Type B pancreatic cell (in vitro differentiated cells): Measurements from ENCODE around the gene MACIR. TPM values are rescaled to one million over a fixed set of nuclear protein-coding genes. Genes with fewer than 3 reads are reported as not detected.

Source experiments
- DNase-seq: peaks from one replicate; pipeline ENCODE4 v3.0.0; 2021; ENCODE audit warnings: mixed read lengths; ENCODE audit not compliant: unreplicated experiment; ENCODE audit errors: extremely low spot score
- H3K27ac Mint-ChIP-seq: 2 replicates; pipeline ENCODE4 v1.8.0; 2021; ENCODE audit warnings: mild to moderate bottlenecking, mixed read lengths
- H3K27me3 Mint-ChIP-seq: 2 replicates; pipeline ENCODE4 v1.8.0; 2021; ENCODE audit warnings: mixed read lengths
- H3K36me3 Mint-ChIP-seq: 2 replicates; pipeline ENCODE4 v1.8.0; 2021; ENCODE audit warnings: mixed read lengths
- H3K4me1 Mint-ChIP-seq: one replicate; pipeline ENCODE4 v1.8.0; 2021; ENCODE audit warnings: mixed read lengths; ENCODE audit not compliant: unreplicated experiment
- H3K4me3 Mint-ChIP-seq: 2 replicates; pipeline ENCODE4 v1.8.0; 2021; ENCODE audit warnings: mild to moderate bottlenecking, mixed read lengths
- H3K9me3 Mint-ChIP-seq: 2 replicates; pipeline ENCODE4 v1.8.0; 2021; ENCODE audit warnings: mixed read lengths
- CTCF ChIP-seq: fragments of 200-600 bp; sonication (generic); conservative IDR thresholded peaks from 2 replicates; pipeline ENCODE4 v1.5.0; 2021; ENCODE audit warnings: antibody characterized with exemption, mild to moderate bottlenecking
- total RNA-seq: library from RNA; stranded (reverse); gene quantifications from 2 replicates; pipeline ENCODE4 v1.2.1, GENCODE V29; 2021; ENCODE audit warnings: low replicate concordance

The MACIR gene
- total RNA-seq, 1 donor from 2014 or later = 19.3 TPM

GRCh38 chr5:103291606-103292005, 33.0 kb downstream of the MACIR start:
- TF ChIP-seq CTCF = no peak
- Mint-ChIP-seq H3K9me3 (no peaks in the 10 kb centered on the region), H3K4me1 (no peaks in the 10 kb centered on the region), H3K27me3 (no peaks in the 10 kb centered on the region), H3K27ac (no peak overlapping the region), H3K4me3 (no peak overlapping the region), H3K36me3 (no peaks in the 10 kb centered on the region)
- no peak for DNase-seq

- Mint-ChIP-seq H3K27ac (no peak overlapping the region), H3K4me1 (no peaks in the 10 kb centered on the region), H3K9me3 (no peaks in the 10 kb centered on the region), H3K4me3 (no peak overlapping the region), H3K36me3 (no peaks in the 10 kb centered on the region), H3K27me3 (no peaks in the 10 kb centered on the region)
- no peak for TF ChIP-seq CTCF
- no peak for DNase-seq
Measured at GRCh38 chr5:103293099-103293498, 34.5 kb downstream of the MACIR start.

GRCh38 chr5:103293719-103294118, 35.2 kb downstream of the MACIR start:
- no peak for TF ChIP-seq CTCF
- Mint-ChIP-seq H3K4me3 (no peak overlapping the region), H3K27ac (no peak overlapping the region), H3K36me3 (no peaks in the 10 kb centered on the region), H3K4me1 (no peaks in the 10 kb centered on the region), H3K27me3 (no peaks in the 10 kb centered on the region), H3K9me3 (no peaks in the 10 kb centered on the region)
- no peak for DNase-seq

GRCh38 chr5:103294906-103295305, 36.3 kb downstream of the MACIR start:
- no peak for DNase-seq
- no peaks in the 10 kb centered on the region for H3K27me3 Mint-ChIP-seq
- no peak overlapping the region for H3K4me3 Mint-ChIP-seq
- no peak for TF ChIP-seq CTCF
- no peaks in the 10 kb centered on the region for H3K4me1 Mint-ChIP-seq
- no peaks in the 10 kb centered on the region for H3K9me3 Mint-ChIP-seq
- no peaks in the 10 kb centered on the region for H3K36me3 Mint-ChIP-seq
- no peak overlapping the region for H3K27ac Mint-ChIP-seq

- TF ChIP-seq CTCF = no peak
- no peak for DNase-seq
- no peaks in the 10 kb centered on the region for H3K4me1 Mint-ChIP-seq
- no peak overlapping the region for H3K27ac Mint-ChIP-seq
- no peaks in the 10 kb centered on the region for H3K9me3 Mint-ChIP-seq
- H3K4me3 Mint-ChIP-seq = no peak overlapping the region
- H3K36me3 Mint-ChIP-seq = no peaks in the 10 kb centered on the region
- H3K27me3 Mint-ChIP-seq = no peaks in the 10 kb centered on the region
Measured at GRCh38 chr5:103295424-103295823, 36.9 kb downstream of the MACIR start.

GRCh38 chr5:103295871-103296270, 37.3 kb downstream of the MACIR start:
- H3K27ac Mint-ChIP-seq = no peak overlapping the region
- no peak overlapping the region for H3K4me3 Mint-ChIP-seq
- no peak for TF ChIP-seq CTCF
- no peaks in the 10 kb centered on the region for H3K27me3 Mint-ChIP-seq
- H3K36me3 Mint-ChIP-seq = no peaks in the 10 kb centered on the region
- DNase-seq = no peak
- H3K4me1 Mint-ChIP-seq = no peaks in the 10 kb centered on the region
- H3K9me3 Mint-ChIP-seq = no peaks in the 10 kb centered on the region
